Sigmoid colon (tissue), 4 donors: ENCODE results near the gene BORCS5.

ENCODE experiments used
- EP300 ChIP-seq, 4 donors: sonication (generic); formaldehyde crosslinking; IDR thresholded peaks; one replicate each; pipeline ENCODE4 v1.6.1; 2017; ENCODE audit warnings: antibody characterized with exemption in 4 of 4
- POLR2A ChIP-seq, 2 donors: fragments of 450-650 bp; IDR thresholded peaks; one replicate each; pipeline ENCODE4 v1.6.1; 2016; ENCODE audit warnings: antibody characterized with exemption in 2 of 2, mild to moderate bottlenecking in 2 of 2, moderate library complexity in 2 of 2
- TF ChIP-seq, protein P1 (sequence below), 4 experiments: fragments of 450-650 bp in 3 of 4; fragments of 200-600 bp in 1 of 4; IDR thresholded peaks; one replicate each; pipeline ENCODE4 v1.5.1; 2016 to 2019; ENCODE audit warnings: antibody characterized with exemption in 4 of 4, mild to moderate bottlenecking in 3 of 4, moderate library complexity in 2 of 4

DNA sequence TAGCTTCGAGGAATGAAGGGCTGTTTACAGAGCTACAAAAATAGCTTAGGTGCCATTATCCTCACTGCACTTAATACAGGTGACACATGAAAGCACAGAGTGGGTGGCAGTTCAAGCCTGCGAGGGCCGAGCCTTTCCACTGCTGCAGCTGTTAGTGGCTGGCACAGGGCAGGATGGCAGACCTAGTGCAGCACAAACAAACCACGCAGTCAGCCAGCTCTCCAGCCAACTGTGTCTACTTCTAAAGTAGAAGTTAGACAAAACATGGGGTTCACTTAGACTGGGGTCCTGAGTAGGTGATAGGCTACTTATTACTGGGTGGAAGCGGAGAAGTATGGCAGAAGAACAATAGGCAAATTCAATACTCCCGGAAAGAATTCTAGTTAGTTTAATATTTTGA, 110.4 kb downstream of the BORCS5 start:
- TF ChIP-seq POLR2A (IDR thresholded peaks at IDR 0.05) (no peak), EP300 (IDR thresholded peaks at IDR 0.05) (no peak)
- TF ChIP-seq, protein P1, sequence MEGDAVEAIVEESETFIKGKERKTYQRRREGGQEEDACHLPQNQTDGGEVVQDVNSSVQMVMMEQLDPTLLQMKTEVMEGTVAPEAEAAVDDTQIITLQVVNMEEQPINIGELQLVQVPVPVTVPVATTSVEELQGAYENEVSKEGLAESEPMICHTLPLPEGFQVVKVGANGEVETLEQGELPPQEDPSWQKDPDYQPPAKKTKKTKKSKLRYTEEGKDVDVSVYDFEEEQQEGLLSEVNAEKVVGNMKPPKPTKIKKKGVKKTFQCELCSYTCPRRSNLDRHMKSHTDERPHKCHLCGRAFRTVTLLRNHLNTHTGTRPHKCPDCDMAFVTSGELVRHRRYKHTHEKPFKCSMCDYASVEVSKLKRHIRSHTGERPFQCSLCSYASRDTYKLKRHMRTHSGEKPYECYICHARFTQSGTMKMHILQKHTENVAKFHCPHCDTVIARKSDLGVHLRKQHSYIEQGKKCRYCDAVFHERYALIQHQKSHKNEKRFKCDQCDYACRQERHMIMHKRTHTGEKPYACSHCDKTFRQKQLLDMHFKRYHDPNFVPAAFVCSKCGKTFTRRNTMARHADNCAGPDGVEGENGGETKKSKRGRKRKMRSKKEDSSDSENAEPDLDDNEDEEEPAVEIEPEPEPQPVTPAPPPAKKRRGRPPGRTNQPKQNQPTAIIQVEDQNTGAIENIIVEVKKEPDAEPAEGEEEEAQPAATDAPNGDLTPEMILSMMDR (IDR thresholded peaks at IDR 0.05), result no peak
